HG03135 (cell line): ENCODE measurements around the gene TET3.

Source experiments
- ATAC-seq: cut with Tn5 transposase; IDR thresholded peaks from one replicate; pipeline ENCODE4 v1.9.1; 2021; ENCODE audit warnings: mild to moderate bottlenecking, moderate library complexity; ENCODE audit not compliant: unreplicated experiment

Gene TET3

GRCh38 chr2:74003494-74004211 lies 18.9 kb downstream of the TET3 start:
- ATAC-seq: no peak

- no peak for ATAC-seq
These were observed 19.8 kb downstream of the TET3 start for GRCh38 chr2:74004212-74005182.

- ATAC-seq: no peak
These were observed 21.1 kb downstream of the TET3 start for GRCh38 chr2:74005786-74006185.

- no peak for ATAC-seq
These were observed 21.7 kb downstream of the TET3 start for GRCh38 chr2:74006459-74006858.

- ATAC-seq: no peak
These were observed 22.4 kb downstream of the TET3 start for GRCh38 chr2:74007121-74007520.

GRCh38 chr2:74007711-74008110 lies 23.0 kb downstream of the TET3 start:
- ATAC-seq: no peak

- ATAC-seq: no peak
These were observed 24.2 kb downstream of the TET3 start for GRCh38 chr2:74008761-74009395.

- no peak for ATAC-seq
These were observed 24.9 kb downstream of the TET3 start for GRCh38 chr2:74009577-74009976.

- no peak for ATAC-seq
These were observed 25.4 kb downstream of the TET3 start for GRCh38 chr2:74010087-74010541.

- ATAC-seq: no peak
These were observed 26.5 kb downstream of the TET3 start for GRCh38 chr2:74011246-74011645.

- ATAC-seq: no peak
These were observed 30.1 kb downstream of the TET3 start for GRCh38 chr2:74014813-74015212.

GRCh38 chr2:74017223-74017622 lies 32.5 kb downstream of the TET3 start:
- ATAC-seq: no peak

GRCh38 chr2:74019516-74019915 lies 34.8 kb downstream of the TET3 start:
- ATAC-seq: no peak

GRCh38 chr2:74020702-74021406 lies 36.1 kb downstream of the TET3 start:
- no peak for ATAC-seq

GRCh38 chr2:74021407-74021755 lies 36.7 kb downstream of the TET3 start:
- ATAC-seq: no peak

GRCh38 chr2:74024216-74024615 lies 39.5 kb downstream of the TET3 start:
- no peak for ATAC-seq

- no peak for ATAC-seq
These were observed 41.4 kb downstream of the TET3 start for GRCh38 chr2:74025971-74026612.

GRCh38 chr2:74026687-74027241 lies 42.1 kb downstream of the TET3 start:
- ATAC-seq: no peak

GRCh38 chr2:74027496-74027895 lies 42.8 kb downstream of the TET3 start:
- ATAC-seq: no peak

GRCh38 chr2:74028290-74028689 lies 43.6 kb downstream of the TET3 start:
- ATAC-seq: no peak
